G401 (cell line): ENCODE measurements around the gene RSPO4. TPM values are rescaled to one million over a fixed set of nuclear protein-coding genes. Genes with fewer than 3 reads are reported as not detected.

Source experiments
- DNase-seq: peaks from one replicate; pipeline ENCODE4 v3.0.0-alpha.2; 2015; ENCODE audit warnings: low spot score
- in situ Hi-C: cut with HindIII; loops from 2 replicates; pipeline ENCODE4 v1.10.0; 2016; ENCODE audit warnings: low sequenced_read_pairs, mixed read lengths
- total RNA-seq: library from RNA; depleted of rRNA; stranded (reverse); fragments of >200 nt; shearing (Covaris generic); gene quantifications from 2 replicates; pipeline ENCODE4 v1.2.3, GENCODE V29; 2014; rRNA removed

RSPO4 gene
- total RNA-seq, 1 experiment from 2014 or later, result not detected

- no peak for DNase-seq
- in situ Hi-C loops, result no loop called here
Observed at GRCh38 chr20:916825-917224, 85.3 kb downstream of the RSPO4 start.

GRCh38 chr20:916125-916799 lies 85.8 kb downstream of the RSPO4 start, which contains the start of gene ANGPT4:
ANGPT4 (minus strand) TSS chr20:916334; CDS start chr20:916214, 120 bp downstream.
- no peak for DNase-seq
- in situ Hi-C loops, result no loop called here

- no peak for DNase-seq
- in situ Hi-C loops, result no loop called here
Observed at GRCh38 chr20:914727-915498, 87.2 kb downstream of the RSPO4 start.

- no peak for DNase-seq
- in situ Hi-C loops, result no loop called here
Observed at GRCh38 chr20:913306-913849, 88.7 kb downstream of the RSPO4 start.

- in situ Hi-C loops, result no loop called here
- no peak for DNase-seq
Observed at GRCh38 chr20:911882-912600, 90.1 kb downstream of the RSPO4 start.

GRCh38 chr20:910870-911770 lies 91.0 kb downstream of the RSPO4 start:
- DNase-seq, result no peak
- in situ Hi-C loops, result no loop called here

- in situ Hi-C loops, result no loop called here
- no peak for DNase-seq
Observed at GRCh38 chr20:910132-910869, 91.8 kb downstream of the RSPO4 start.

- no peak for DNase-seq
Observed at GRCh38 chr20:909641-910040, 92.5 kb downstream of the RSPO4 start.

More at GRCh38 chr20:909641-910040, 92.5 kb downstream of the RSPO4 start:
- in situ Hi-C loops, result no loop called here

Other genes starting within 250 kb of the RSPO4 start
- 0.06 TPM in 1 of 2 replicates, not detected in the other for gene SLC52A3, start 233.8 kb downstream of the RSPO4 start, total RNA-seq
- 8.1 and 9.5 TPM in 2 replicates for gene FAM110A, start 168.6 kb downstream of the RSPO4 start, total RNA-seq
- not detected in 2 replicates for gene ANGPT4, start 86.0 kb downstream of the RSPO4 start, total RNA-seq
- 84.9 and 95.9 TPM in 2 replicates for gene PSMF1, start 116.3 kb upstream of the RSPO4 start, total RNA-seq
- 1.2 TPM in 1 of 2 replicates, not detected in the other for gene TMEM74B, start 182.7 kb upstream of the RSPO4 start, total RNA-seq
- not detected in 2 replicates for gene C20orf202, start 201.1 kb upstream of the RSPO4 start, total RNA-seq
- gene RAD21L1, start 223.7 kb upstream of the RSPO4 start, total RNA-seq, result not detected in 2 replicates